Fibroblast of lung (primary cell): ENCODE results near the gene MOSMO. TPM values are rescaled to one million over a fixed set of nuclear protein-coding genes. Genes with fewer than 3 reads are reported as not detected.

Experiments used
- DNase-seq, 2 donors: peaks; one replicate each; pipeline versions ENCODE4 v3.0.0 to v3.0.0-alpha.2; 2010; ENCODE audit warnings: low read depth in 2 of 2
- H2AFZ ChIP-seq: 2 replicates; pipeline ENCODE4 v1.5.1; 2012; ENCODE audit warnings: low read length, control low read depth, inconsistent platforms
- H3K27ac ChIP-seq: 2 replicates; pipeline ENCODE4 v1.5.1; 2011; ENCODE audit warnings: low read length, control low read depth; ENCODE audit not compliant: insufficient read depth
- H3K27me3 ChIP-seq: 2 replicates; pipeline ENCODE4 v1.5.1; 2011; ENCODE audit warnings: mild to moderate bottlenecking, low read length; ENCODE audit not compliant: control insufficient read depth, insufficient read depth
- H3K36me3 ChIP-seq: 2 replicates; pipeline ENCODE4 v1.5.1; 2011; ENCODE audit warnings: low read length; ENCODE audit not compliant: control insufficient read depth, insufficient read depth
- H3K4me1 ChIP-seq: 2 replicates; pipeline ENCODE4 v1.5.1; 2011; ENCODE audit warnings: low read length; ENCODE audit not compliant: control insufficient read depth, insufficient read depth; ENCODE audit errors: extremely low read depth
- H3K4me2 ChIP-seq: 2 replicates; pipeline ENCODE4 v1.5.1; 2011; ENCODE audit warnings: low read length, control low read depth; ENCODE audit not compliant: insufficient read depth; ENCODE audit errors: extremely low read depth
- H3K4me3 ChIP-seq, 4 experiments: fragments of 200-600 bp in 1 of 4; sonication (generic) in 1 of 4; replicated peaks in 1 of 4; 2 replicates each; pipeline ENCODE4 v1.5.1; 2011 to 2016; ENCODE audit warnings: low read length in 4 of 4, low read depth in 3 of 4, mild to moderate bottlenecking in 3 of 4, control low read depth in 2 of 4, inconsistent platforms in 1 of 4, mixed read lengths in 1 of 4; ENCODE audit not compliant: insufficient read depth in 1 of 4; ENCODE audit errors: control extremely low read depth in 1 of 4
- H3K79me2 ChIP-seq: 2 replicates; pipeline ENCODE4 v1.5.1; 2012; ENCODE audit warnings: mild to moderate bottlenecking, low read length, inconsistent platforms; ENCODE audit not compliant: control insufficient read depth, insufficient read depth
- H3K9ac ChIP-seq: 2 replicates; pipeline ENCODE4 v1.5.1; 2011; ENCODE audit warnings: mild to moderate bottlenecking, low read length, control low read depth; ENCODE audit not compliant: insufficient read depth
- H3K9me3 ChIP-seq: 2 replicates; pipeline ENCODE4 v1.5.1; 2012; ENCODE audit warnings: low read depth, low read length; ENCODE audit not compliant: control insufficient read depth, insufficient read depth
- H4K20me1 ChIP-seq: 2 replicates; pipeline ENCODE4 v1.5.1; 2011; ENCODE audit warnings: low read length; ENCODE audit not compliant: control insufficient read depth, insufficient read depth; ENCODE audit errors: extremely low read depth
- EZH2 ChIP-seq: IDR thresholded peaks from 2 replicates; pipeline ENCODE4 v1.5.1; 2012; ENCODE audit warnings: low read length, control low read depth, mild to moderate bottlenecking; ENCODE audit errors: missing control alignments
- polyA plus RNA-seq, 2 donors: library from polyadenylated mRNA; depleted of rRNA in 1 of 2; stranded (reverse) in 1 of 2; unstranded in 1 of 2; fragments of >200 nt; gene quantifications; 2 replicates each; pipeline ENCODE4 v1.2.1, GENCODE V29; 2011 to 2012; ENCODE audit warnings: missing spikeins in 1 of 2
- total RNA-seq: library from RNA; depleted of rRNA; stranded (reverse); fragments of >200 nt; gene quantifications from 2 replicates; pipeline ENCODE4 v1.2.1, GENCODE V29; 2014
- TF ChIP-seq, protein P1 (sequence below), 2 donors: IDR thresholded peaks in 1 of 2; conservative IDR thresholded peaks in 1 of 2; 1 replicate in 1 of 2; 2 replicates in 1 of 2; pipeline ENCODE4 v1.5.1; 2011 to 2012; ENCODE audit warnings: low read length in 2 of 2, control low read depth in 1 of 2, inconsistent platforms in 1 of 2, low read depth in 1 of 2, mild to moderate bottlenecking in 1 of 2

Gene MOSMO
- total and polyA plus RNA-seq, 2 donors (not counting 1 experiment from before 2014, with no cell fraction given), result 13.7 to 14.0 TPM

DNA sequence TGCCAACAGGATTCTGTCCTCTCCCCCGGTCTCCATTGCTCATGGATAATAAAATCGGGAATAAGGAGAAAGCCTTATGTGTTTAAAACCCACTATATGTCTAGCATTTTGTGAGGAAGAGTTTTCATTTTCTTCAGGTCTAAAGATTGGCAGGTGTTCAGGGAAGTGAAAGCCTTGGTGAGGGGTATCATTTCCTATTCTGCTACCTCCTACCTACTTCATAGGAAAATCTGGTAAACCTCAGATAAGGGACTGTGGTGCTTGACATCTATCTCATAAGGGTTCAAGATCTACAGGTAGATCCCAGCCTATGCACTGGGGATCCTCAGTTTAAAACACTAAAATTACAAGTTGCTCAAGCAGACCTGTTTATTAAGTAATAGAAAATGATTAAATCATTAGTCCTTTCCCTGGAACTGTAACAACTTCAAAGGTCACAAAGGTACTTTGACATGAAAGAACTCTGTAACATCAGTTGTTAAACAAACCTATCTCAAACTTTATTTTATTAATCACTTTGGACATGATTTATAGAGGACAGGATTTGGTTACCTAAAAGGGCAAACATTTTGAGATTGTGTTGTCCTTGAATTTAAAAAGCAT is 6.5 kb downstream of the MOSMO start:
- no peak for DNase-seq
- TF ChIP-seq, protein P1, sequence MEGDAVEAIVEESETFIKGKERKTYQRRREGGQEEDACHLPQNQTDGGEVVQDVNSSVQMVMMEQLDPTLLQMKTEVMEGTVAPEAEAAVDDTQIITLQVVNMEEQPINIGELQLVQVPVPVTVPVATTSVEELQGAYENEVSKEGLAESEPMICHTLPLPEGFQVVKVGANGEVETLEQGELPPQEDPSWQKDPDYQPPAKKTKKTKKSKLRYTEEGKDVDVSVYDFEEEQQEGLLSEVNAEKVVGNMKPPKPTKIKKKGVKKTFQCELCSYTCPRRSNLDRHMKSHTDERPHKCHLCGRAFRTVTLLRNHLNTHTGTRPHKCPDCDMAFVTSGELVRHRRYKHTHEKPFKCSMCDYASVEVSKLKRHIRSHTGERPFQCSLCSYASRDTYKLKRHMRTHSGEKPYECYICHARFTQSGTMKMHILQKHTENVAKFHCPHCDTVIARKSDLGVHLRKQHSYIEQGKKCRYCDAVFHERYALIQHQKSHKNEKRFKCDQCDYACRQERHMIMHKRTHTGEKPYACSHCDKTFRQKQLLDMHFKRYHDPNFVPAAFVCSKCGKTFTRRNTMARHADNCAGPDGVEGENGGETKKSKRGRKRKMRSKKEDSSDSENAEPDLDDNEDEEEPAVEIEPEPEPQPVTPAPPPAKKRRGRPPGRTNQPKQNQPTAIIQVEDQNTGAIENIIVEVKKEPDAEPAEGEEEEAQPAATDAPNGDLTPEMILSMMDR (conservative IDR thresholded peaks at IDR 0.05 in 1 of 2, IDR thresholded peaks at IDR 0.05 in 1 of 2; ENCODE audit: low read depth in 1 of 2, low read length in 2 of 2), result no peak
- TF ChIP-seq EZH2, result no peak
- Histone ChIP-seq H3K79me2 (peaks cover 87% of the 10 kb centered on the region), H2AFZ (no peak overlapping the region), H3K36me3 (no peaks in the 10 kb centered on the region), H3K9ac (no peak overlapping the region), H3K27ac (no peak overlapping the region), H3K4me3 (no peak overlapping the region), H3K9me3 (no peaks in the 10 kb centered on the region), H4K20me1 (peaks cover 2% of the 10 kb centered on the region), H3K27me3 (no peaks in the 10 kb centered on the region), H3K4me2 (no peak overlapping the region), H3K4me1 (no peaks in the 10 kb centered on the region)

DNA sequence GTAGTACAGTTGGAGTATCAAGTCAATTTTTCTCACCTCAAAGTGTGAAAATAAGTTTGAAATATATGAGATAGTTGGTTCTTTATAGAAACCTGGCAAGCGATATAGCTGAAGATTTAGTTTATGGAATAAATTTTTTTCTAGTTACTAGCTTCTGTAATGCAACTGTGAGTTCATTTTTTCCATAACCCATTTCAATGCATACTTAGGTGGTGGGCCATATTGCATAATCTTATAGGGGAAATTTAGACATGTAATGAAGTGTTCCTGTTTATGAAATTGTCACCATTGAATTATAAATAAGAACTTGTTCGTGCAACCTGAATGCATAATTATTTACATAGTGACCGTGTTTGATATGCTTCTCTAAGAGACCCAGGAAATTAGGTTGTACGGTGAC is 9.0 kb downstream of the MOSMO start:
- H2AFZ ChIP-seq, result no peak overlapping the region
- peaks cover 2% of the 10 kb centered on the region for H4K20me1 ChIP-seq
- H3K9ac ChIP-seq, result no peak overlapping the region
- H3K9me3 ChIP-seq, result no peaks in the 10 kb centered on the region
- H3K27ac ChIP-seq, result no peak overlapping the region
- H3K36me3 ChIP-seq, result no peaks in the 10 kb centered on the region
- no peak overlapping the region for H3K4me3 ChIP-seq
- H3K4me2 ChIP-seq, result no peak overlapping the region
- no peaks in the 10 kb centered on the region for H3K27me3 ChIP-seq
- peaks cover 87% of the 10 kb centered on the region for H3K79me2 ChIP-seq
- H3K4me1 ChIP-seq, result no peaks in the 10 kb centered on the region
- DNase-seq, result no peak
- TF ChIP-seq EZH2, result no peak
- TF ChIP-seq, protein P1 (conservative IDR thresholded peaks at IDR 0.05 in 1 of 2, IDR thresholded peaks at IDR 0.05 in 1 of 2; ENCODE audit: low read depth in 1 of 2, low read length in 2 of 2), result no peak

DNA sequence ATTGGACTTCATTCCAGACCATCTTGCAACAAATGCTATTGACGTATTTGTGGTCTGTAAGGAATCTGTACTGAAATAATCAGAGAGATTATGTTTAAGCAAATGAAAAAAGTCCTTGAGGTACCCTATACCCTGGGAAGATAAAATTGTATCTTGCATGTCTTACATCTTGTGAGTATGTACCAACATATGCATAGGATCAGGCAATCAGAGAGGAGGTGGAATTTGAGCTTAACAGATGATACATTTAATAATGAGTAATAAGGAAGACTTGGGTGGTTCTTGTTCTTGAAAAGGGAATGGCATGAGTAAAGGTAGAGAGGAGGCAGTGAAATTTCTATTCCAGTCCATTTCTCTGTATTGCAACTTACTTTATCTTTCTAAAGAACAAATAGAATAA is 10.6 kb downstream of the MOSMO start:
- Histone ChIP-seq H3K4me2 (no peak overlapping the region), H3K9ac (no peak overlapping the region), H3K27ac (no peak overlapping the region), H3K9me3 (no peaks in the 10 kb centered on the region), H3K36me3 (no peaks in the 10 kb centered on the region), H4K20me1 (no peaks in the 10 kb centered on the region), H3K4me1 (no peaks in the 10 kb centered on the region), H2AFZ (no peak overlapping the region), H3K4me3 (no peak overlapping the region), H3K79me2 (peaks cover 86% of the 10 kb centered on the region), H3K27me3 (no peaks in the 10 kb centered on the region)
- no peak for TF ChIP-seq EZH2
- TF ChIP-seq, protein P1 (conservative IDR thresholded peaks at IDR 0.05 in 1 of 2, IDR thresholded peaks at IDR 0.05 in 1 of 2; ENCODE audit: low read depth in 1 of 2, low read length in 2 of 2), result no peak
- DNase-seq, result peak in 1 of 2 donors; percentile 44
